HG03558 (cell line): ENCODE measurements around the gene CAT.

Experiments
- ATAC-seq: cut with Tn5 transposase; IDR thresholded peaks from one replicate; pipeline ENCODE4 v1.9.1; 2021; ENCODE audit warnings: moderate number of reproducible peaks; ENCODE audit not compliant: unreplicated experiment; ENCODE audit errors: extremely low read depth

Gene CAT

GRCh38 chr11:34438529-34439507 is at the start of gene CAT:
Gene CAT (plus strand): TSS chr11:34438934. CDS start chr11:34439014, 80 bp downstream.
- peak; percentile 99 for ATAC-seq

- ATAC-seq: no peak
Observed at GRCh38 chr11:34394771-34395300, 43.9 kb upstream of the CAT start.

GRCh38 chr11:34395916-34396550 is 42.7 kb upstream of the CAT start:
- no peak for ATAC-seq

GRCh38 chr11:34397120-34397519 is 41.6 kb upstream of the CAT start:
- ATAC-seq: no peak

GRCh38 chr11:34397811-34398210 is 40.9 kb upstream of the CAT start:
- ATAC-seq: no peak

GRCh38 chr11:34403431-34403830 is 35.3 kb upstream of the CAT start:
- ATAC-seq: no peak

GRCh38 chr11:34404280-34404679 is 34.5 kb upstream of the CAT start:
- no peak for ATAC-seq

GRCh38 chr11:34405079-34405858 is 33.5 kb upstream of the CAT start:
- ATAC-seq: no peak

GRCh38 chr11:34406413-34406812 is 32.3 kb upstream of the CAT start:
- ATAC-seq: no peak

- no peak for ATAC-seq
Observed at GRCh38 chr11:34407121-34407813, 31.5 kb upstream of the CAT start.

GRCh38 chr11:34408580-34409172 is 30.1 kb upstream of the CAT start:
- no peak for ATAC-seq

GRCh38 chr11:34411111-34411510 is 27.6 kb upstream of the CAT start:
- ATAC-seq: no peak

- ATAC-seq: no peak
Observed at GRCh38 chr11:34411791-34412190, 26.9 kb upstream of the CAT start.

- no peak for ATAC-seq
Observed at GRCh38 chr11:34413263-34413662, 25.5 kb upstream of the CAT start.

- no peak for ATAC-seq
Observed at GRCh38 chr11:34415538-34415937, 23.2 kb upstream of the CAT start.

- ATAC-seq: no peak
Observed at GRCh38 chr11:34416088-34416487, 22.6 kb upstream of the CAT start.

GRCh38 chr11:34416766-34417165 is 22.0 kb upstream of the CAT start:
- ATAC-seq: no peak

GRCh38 chr11:34417202-34417601 is 21.5 kb upstream of the CAT start:
- no peak for ATAC-seq

GRCh38 chr11:34419158-34419557 is 19.6 kb upstream of the CAT start:
- ATAC-seq: no peak

- ATAC-seq: no peak
Observed at GRCh38 chr11:34423300-34423699, 15.4 kb upstream of the CAT start.
